ENCODE results near the gene F2RL2.

DNA sequence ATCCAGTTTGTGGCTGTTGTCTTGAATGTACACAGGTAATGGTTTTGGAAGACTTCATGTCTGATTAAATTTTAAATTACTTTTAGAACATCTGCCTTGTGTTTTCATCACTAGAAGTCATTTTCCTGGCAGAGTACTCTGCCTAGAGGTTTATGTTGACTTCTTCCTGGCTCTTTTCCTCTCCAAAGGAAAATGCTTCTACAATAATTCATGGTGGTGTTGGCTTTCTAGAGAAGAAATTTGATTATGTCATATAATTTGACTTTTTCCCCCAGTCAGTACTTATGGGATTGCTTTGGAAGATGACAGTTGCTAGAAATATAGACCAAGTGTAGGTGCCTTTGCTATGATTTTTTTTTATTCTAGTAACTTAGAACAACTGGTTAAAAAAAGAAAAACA, 46.8 kb downstream of the F2RL2 start:
- TF ChIP-seq, protein P1, sequence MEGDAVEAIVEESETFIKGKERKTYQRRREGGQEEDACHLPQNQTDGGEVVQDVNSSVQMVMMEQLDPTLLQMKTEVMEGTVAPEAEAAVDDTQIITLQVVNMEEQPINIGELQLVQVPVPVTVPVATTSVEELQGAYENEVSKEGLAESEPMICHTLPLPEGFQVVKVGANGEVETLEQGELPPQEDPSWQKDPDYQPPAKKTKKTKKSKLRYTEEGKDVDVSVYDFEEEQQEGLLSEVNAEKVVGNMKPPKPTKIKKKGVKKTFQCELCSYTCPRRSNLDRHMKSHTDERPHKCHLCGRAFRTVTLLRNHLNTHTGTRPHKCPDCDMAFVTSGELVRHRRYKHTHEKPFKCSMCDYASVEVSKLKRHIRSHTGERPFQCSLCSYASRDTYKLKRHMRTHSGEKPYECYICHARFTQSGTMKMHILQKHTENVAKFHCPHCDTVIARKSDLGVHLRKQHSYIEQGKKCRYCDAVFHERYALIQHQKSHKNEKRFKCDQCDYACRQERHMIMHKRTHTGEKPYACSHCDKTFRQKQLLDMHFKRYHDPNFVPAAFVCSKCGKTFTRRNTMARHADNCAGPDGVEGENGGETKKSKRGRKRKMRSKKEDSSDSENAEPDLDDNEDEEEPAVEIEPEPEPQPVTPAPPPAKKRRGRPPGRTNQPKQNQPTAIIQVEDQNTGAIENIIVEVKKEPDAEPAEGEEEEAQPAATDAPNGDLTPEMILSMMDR (IDR thresholded peaks at IDR 0.05; ENCODE audit: low read depth, low read length, missing input control) = no peak
- TF ChIP-seq RAD21 (IDR thresholded peaks at IDR 0.05) = no peak
- TF ChIP-seq, protein P2, sequence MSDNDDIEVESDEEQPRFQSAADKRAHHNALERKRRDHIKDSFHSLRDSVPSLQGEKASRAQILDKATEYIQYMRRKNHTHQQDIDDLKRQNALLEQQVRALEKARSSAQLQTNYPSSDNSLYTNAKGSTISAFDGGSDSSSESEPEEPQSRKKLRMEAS (IDR thresholded peaks at IDR 0.05) = no peak
- no peak for TF ChIP-seq JUND (IDR thresholded peaks at IDR 0.05)

Data from liver (tissue), 3 donors.